A549 (cell line): ENCODE measurements around the gene LAMA2. TPM values are rescaled to one million over a fixed set of nuclear protein-coding genes. Genes with fewer than 3 reads are reported as not detected.

Experiments used
- ATAC-seq, 2 experiments: fragments of 200-7000 bp in 1 of 2; fragments of >200 bp in 1 of 2; cut with Nextera tagmentation in 1 of 2; cut with Tn5 transposase in 1 of 2; 3 replicates each; pipeline versions ENCODE4 v1.8.0 to v1.9.1; 2018 to 2020; ENCODE audit warnings: mild to moderate bottlenecking in 1 of 2, moderate library complexity in 1 of 2
- CTCF ChIA-PET: fragments of 300-600 bp; sonication (Branson Sonifier 250); formaldehyde crosslinking; extraction: SDS; loops from one replicate; lab custom pipeline; 2021; ENCODE audit warnings: antibody characterized with exemption, inconsistent platforms; lab: Yijun Ruan, JAX
- POLR2A ChIA-PET: fragments of 350-600 bp; formaldehyde crosslinking; extraction: SDS; loops from one replicate; lab custom pipeline; 2021; ENCODE audit warnings: antibody characterized with exemption, inconsistent platforms; lab: Yijun Ruan, JAX
- DNase-seq, 2 experiments: peaks; one replicate each; pipeline versions ENCODE4 v3.0.0 to v3.0.0-alpha.2; 2011 to 2016; ENCODE audit warnings: low read depth in 1 of 2, low spot score in 1 of 2
- FAIRE-seq: peaks from 2 replicates; lab custom pipeline; 2011; peaks lifted over from hg19 to GRCh38; lab: Jason Lieb, UNC
- H3K27ac ChIP-seq, 2 experiments: fragments of >200 bp; sonication (Bioruptor Twin); formaldehyde crosslinking; 3 replicates each; pipeline ENCODE4 v1.5.1; 2016 to 2017
- H3K4me1 ChIP-seq: fragments of >200 bp; sonication (Bioruptor Twin); formaldehyde crosslinking; 3 replicates; pipeline ENCODE4 v1.6.1; 2016
- H3K4me2 ChIP-seq: fragments of >200 bp; sonication (Bioruptor Twin); formaldehyde crosslinking; 3 replicates; pipeline ENCODE4 v1.6.1; 2016
- H3K4me3 ChIP-seq: fragments of >200 bp; sonication (Bioruptor Twin); formaldehyde crosslinking; 3 replicates; pipeline ENCODE4 v1.5.1; 2016
- H3K9me3 ChIP-seq: fragments of >200 bp; sonication (Bioruptor Twin); formaldehyde crosslinking; 3 replicates; pipeline ENCODE4 v1.6.1; 2016
- BHLHE40 ChIP-seq: IDR thresholded peaks from 2 replicates; pipeline ENCODE4 v1.6.1; 2012; ENCODE audit warnings: low read depth, low read length, inconsistent platforms
- HDAC2 ChIP-seq: fragments of 200-600 bp; sonication (generic); IDR thresholded peaks from 2 replicates; pipeline ENCODE4 v1.6.1; 2016
- KDM5A ChIP-seq: fragments of 200-600 bp; sonication (generic); IDR thresholded peaks from 2 replicates; pipeline ENCODE4 v1.6.1; 2016; ENCODE audit warnings: antibody characterized with exemption, mild to moderate bottlenecking
- NR3C1 ChIP-seq: fragments of >200 bp; sonication (Bioruptor Twin); formaldehyde crosslinking; IDR thresholded peaks from 3 replicates; pipeline ENCODE4 v1.6.1; 2017
- PHF8 ChIP-seq: fragments of 200-600 bp; sonication (generic); IDR thresholded peaks from 2 replicates; pipeline ENCODE4 v1.6.1; 2016; ENCODE audit warnings: low read depth, mild to moderate bottlenecking, antibody characterized with exemption, moderate library complexity, borderline replicate concordance
- POLR2A ChIP-seq: IDR thresholded peaks from 2 replicates; pipeline ENCODE4 v1.6.1; 2012; ENCODE audit warnings: mild to moderate bottlenecking, low read length
- POLR2AphosphoS2 ChIP-seq: conservative IDR thresholded peaks from 2 replicates; pipeline ENCODE4 v1.6.1; 2012; ENCODE audit warnings: low read length, improper control_type of control experiment, inconsistent platforms
- RAD21 ChIP-seq, 2 experiments: fragments of >200 bp in 1 of 2; sonication (Bioruptor Twin) in 1 of 2; formaldehyde crosslinking in 1 of 2; IDR thresholded peaks in 1 of 2; conservative IDR thresholded peaks in 1 of 2; 2 replicates in 1 of 2; 3 replicates in 1 of 2; pipeline ENCODE4 v1.6.1; 2012 to 2018; ENCODE audit warnings: inconsistent platforms in 1 of 2
- RARB ChIP-seq: fragments of 250-450 bp; sonication (Bioruptor Pico); IDR thresholded peaks from 2 replicates; pipeline ENCODE4 v1.8.0; 2021; ENCODE audit warnings: mild to moderate bottlenecking, moderate library complexity
- RCOR1 ChIP-seq: fragments of 150-350 bp; IDR thresholded peaks from 2 replicates; pipeline ENCODE4 v1.6.1; 2014; ENCODE audit warnings: antibody characterized with exemption, low read length, low read depth
- RFX5 ChIP-seq: fragments of 450-650 bp; IDR thresholded peaks from 2 replicates; pipeline ENCODE4 v1.7.1; 2014; ENCODE audit warnings: antibody characterized with exemption, mild to moderate bottlenecking, moderate library complexity
- SMC3 ChIP-seq: fragments of >200 bp; sonication (Bioruptor Twin); formaldehyde crosslinking; IDR thresholded peaks from 3 replicates; pipeline ENCODE4 v1.6.1; 2018; ENCODE audit warnings: inconsistent platforms
- ZC3H11A ChIP-seq: fragments of 450-650 bp; IDR thresholded peaks from 2 replicates; pipeline ENCODE4 v1.6.1; 2014; ENCODE audit warnings: antibody characterized with exemption, mild to moderate bottlenecking
- ZSCAN20 ChIP-seq: fragments of 250-450 bp; sonication (Bioruptor Pico); IDR thresholded peaks from 2 replicates; pipeline ENCODE4 v1.8.0; 2022; ENCODE audit warnings: mild to moderate bottlenecking, moderate library complexity
- WGBS: methylation state at CpG from one replicate; pipeline ENCODE4 v1.1.6; 2017; ENCODE audit errors: missing lambda C conversion rate; 5-methylcytosine and 5-hydroxymethylcytosine counted together
- polyA plus RNA-seq, 4 experiments: library from polyadenylated mRNA; depleted of rRNA in 3 of 4; stranded (reverse); fragments of >200 nt; fragmentation: RNase III in 1 of 4; extraction: RNeasy Plus Mini Kit Qiagen cat#74134 plus additional on column Dnase treatment in 1 of 4; gene quantifications; 2 replicates in 3 of 4; 3 replicates in 1 of 4; pipeline ENCODE4 v1.2.3, GENCODE V29; 2011 to 2017
- TF ChIP-seq, protein P1 (sequence below): fragments of 250-450 bp; sonication (Bioruptor Pico); IDR thresholded peaks from 2 replicates; pipeline ENCODE4 v1.5.0; 2021; ENCODE audit warnings: mild to moderate bottlenecking, moderate library complexity, borderline replicate concordance
- TF ChIP-seq, protein P2 (sequence below): fragments of 200-600 bp; sonication (generic); IDR thresholded peaks from 2 replicates; pipeline ENCODE4 v1.6.1; 2016; ENCODE audit warnings: antibody characterized with exemption, mild to moderate bottlenecking, moderate library complexity
- TF ChIP-seq, protein P3 (sequence below): fragments of >200 bp; sonication (Bioruptor Twin); formaldehyde crosslinking; IDR thresholded peaks from 2 replicates; pipeline ENCODE4 v1.6.1; 2016
- TF ChIP-seq, protein P4 (sequence below): fragments of 450-650 bp; IDR thresholded peaks from 2 replicates; pipeline ENCODE4 v1.6.1; 2014; ENCODE audit warnings: antibody characterized with exemption
- TF ChIP-seq, protein P5 (sequence below): fragments of 150-350 bp; IDR thresholded peaks from 2 replicates; pipeline ENCODE4 v1.6.1; 2014; ENCODE audit warnings: low read depth, mild to moderate bottlenecking, low read length
- TF ChIP-seq, protein P6 (sequence below): IDR thresholded peaks from 2 replicates; pipeline ENCODE4 v1.6.1; 2012; ENCODE audit warnings: low read depth, borderline replicate concordance

LAMA2 gene
- polyA plus RNA-seq, 2 of the 4 experiments (the other 2 are of a cell fraction) = 0.21 to 1.3 TPM

DNA sequence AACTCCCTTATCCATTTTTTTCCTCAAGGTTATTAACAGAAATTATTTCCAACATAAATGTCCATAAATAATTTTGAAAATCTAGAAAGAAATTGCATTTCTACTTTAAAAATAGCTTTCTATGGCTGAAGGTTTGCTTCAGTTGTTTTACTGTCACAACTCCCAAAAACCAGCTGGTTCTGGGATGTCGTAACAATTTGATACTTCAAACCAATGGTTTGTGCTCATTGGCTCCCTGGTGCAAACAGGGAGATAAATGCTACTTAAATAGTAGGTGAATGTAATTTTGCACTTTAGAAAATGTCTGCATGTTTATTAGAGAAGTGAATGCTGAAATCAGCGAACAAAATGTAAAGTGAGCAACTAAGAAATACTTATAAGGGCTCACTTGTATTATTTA lies 31.1 kb downstream of the LAMA2 start (continued):
- TF ChIP-seq POLR2AphosphoS2 (no peak), PHF8 (no peak), RAD21 (conservative IDR thresholded peaks at IDR 0.05 in 1 of 2, IDR thresholded peaks at IDR 0.05 in 1 of 2) (no peak), SMC3 (no peak), HDAC2 (no peak)
- TF ChIP-seq, protein P1, sequence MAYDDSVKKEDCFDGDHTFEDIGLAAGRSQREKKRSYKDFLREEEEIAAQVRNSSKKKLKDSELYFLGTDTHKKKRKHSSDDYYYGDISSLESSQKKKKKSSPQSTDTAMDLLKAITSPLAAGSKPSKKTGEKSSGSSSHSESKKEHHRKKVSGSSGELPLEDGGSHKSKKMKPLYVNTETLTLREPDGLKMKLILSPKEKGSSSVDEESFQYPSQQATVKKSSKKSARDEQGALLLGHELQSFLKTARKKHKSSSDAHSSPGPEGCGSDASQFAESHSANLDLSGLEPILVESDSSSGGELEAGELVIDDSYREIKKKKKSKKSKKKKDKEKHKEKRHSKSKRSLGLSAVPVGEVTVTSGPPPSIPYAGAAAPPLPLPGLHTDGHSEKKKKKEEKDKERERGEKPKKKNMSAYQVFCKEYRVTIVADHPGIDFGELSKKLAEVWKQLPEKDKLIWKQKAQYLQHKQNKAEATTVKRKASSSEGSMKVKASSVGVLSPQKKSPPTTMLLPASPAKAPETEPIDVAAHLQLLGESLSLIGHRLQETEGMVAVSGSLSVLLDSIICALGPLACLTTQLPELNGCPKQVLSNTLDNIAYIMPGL = no peak

DNA sequence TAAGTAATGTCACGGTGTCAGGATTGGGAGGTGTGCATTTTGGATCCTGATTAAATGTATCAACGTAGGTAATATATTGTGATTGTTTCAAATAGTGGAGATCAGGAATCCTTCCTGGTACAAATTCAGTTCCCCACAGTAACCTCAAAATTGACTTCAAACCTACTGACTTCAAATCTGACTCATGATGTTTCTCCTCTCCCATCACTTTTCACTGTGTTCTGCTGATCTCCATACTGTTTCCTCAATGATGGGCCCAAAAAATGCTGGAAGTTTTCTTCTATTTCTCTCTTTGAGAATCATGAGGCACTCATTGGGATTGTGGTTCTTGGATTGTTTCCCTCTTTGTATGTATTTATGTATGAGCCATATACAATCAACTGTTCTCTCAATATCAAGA lies 35.9 kb downstream of the LAMA2 start:
- Histone ChIP-seq H3K27ac (no peak overlapping the region), H3K4me3 (no peak overlapping the region), H3K4me1 (no peaks in the 10 kb centered on the region), H3K4me2 (no peak overlapping the region), H3K9me3 (no peaks in the 10 kb centered on the region)
- TF ChIP-seq, protein P2, sequence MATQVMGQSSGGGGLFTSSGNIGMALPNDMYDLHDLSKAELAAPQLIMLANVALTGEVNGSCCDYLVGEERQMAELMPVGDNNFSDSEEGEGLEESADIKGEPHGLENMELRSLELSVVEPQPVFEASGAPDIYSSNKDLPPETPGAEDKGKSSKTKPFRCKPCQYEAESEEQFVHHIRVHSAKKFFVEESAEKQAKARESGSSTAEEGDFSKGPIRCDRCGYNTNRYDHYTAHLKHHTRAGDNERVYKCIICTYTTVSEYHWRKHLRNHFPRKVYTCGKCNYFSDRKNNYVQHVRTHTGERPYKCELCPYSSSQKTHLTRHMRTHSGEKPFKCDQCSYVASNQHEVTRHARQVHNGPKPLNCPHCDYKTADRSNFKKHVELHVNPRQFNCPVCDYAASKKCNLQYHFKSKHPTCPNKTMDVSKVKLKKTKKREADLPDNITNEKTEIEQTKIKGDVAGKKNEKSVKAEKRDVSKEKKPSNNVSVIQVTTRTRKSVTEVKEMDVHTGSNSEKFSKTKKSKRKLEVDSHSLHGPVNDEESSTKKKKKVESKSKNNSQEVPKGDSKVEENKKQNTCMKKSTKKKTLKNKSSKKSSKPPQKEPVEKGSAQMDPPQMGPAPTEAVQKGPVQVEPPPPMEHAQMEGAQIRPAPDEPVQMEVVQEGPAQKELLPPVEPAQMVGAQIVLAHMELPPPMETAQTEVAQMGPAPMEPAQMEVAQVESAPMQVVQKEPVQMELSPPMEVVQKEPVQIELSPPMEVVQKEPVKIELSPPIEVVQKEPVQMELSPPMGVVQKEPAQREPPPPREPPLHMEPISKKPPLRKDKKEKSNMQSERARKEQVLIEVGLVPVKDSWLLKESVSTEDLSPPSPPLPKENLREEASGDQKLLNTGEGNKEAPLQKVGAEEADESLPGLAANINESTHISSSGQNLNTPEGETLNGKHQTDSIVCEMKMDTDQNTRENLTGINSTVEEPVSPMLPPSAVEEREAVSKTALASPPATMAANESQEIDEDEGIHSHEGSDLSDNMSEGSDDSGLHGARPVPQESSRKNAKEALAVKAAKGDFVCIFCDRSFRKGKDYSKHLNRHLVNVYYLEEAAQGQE = no peak
- TF ChIP-seq, protein P3, sequence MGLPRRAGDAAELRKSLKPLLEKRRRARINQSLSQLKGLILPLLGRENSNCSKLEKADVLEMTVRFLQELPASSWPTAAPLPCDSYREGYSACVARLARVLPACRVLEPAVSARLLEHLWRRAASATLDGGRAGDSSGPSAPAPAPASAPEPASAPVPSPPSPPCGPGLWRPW = no peak
- TF ChIP-seq ZC3H11A (no peak), NR3C1 (no peak), RFX5 (no peak), BHLHE40 (no peak), RCOR1 (no peak), POLR2A (no peak), POLR2AphosphoS2 (no peak), ZSCAN20 (CRISPR knock-in tag) (no peak), KDM5A (no peak), RARB (CRISPR knock-in tag) (no peak)
- TF ChIP-seq, protein P4, sequence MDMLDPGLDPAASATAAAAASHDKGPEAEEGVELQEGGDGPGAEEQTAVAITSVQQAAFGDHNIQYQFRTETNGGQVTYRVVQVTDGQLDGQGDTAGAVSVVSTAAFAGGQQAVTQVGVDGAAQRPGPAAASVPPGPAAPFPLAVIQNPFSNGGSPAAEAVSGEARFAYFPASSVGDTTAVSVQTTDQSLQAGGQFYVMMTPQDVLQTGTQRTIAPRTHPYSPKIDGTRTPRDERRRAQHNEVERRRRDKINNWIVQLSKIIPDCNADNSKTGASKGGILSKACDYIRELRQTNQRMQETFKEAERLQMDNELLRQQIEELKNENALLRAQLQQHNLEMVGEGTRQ = no peak
- TF ChIP-seq, protein P5, sequence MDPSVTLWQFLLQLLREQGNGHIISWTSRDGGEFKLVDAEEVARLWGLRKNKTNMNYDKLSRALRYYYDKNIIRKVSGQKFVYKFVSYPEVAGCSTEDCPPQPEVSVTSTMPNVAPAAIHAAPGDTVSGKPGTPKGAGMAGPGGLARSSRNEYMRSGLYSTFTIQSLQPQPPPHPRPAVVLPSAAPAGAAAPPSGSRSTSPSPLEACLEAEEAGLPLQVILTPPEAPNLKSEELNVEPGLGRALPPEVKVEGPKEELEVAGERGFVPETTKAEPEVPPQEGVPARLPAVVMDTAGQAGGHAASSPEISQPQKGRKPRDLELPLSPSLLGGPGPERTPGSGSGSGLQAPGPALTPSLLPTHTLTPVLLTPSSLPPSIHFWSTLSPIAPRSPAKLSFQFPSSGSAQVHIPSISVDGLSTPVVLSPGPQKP = no peak
- TF ChIP-seq, protein P6, sequence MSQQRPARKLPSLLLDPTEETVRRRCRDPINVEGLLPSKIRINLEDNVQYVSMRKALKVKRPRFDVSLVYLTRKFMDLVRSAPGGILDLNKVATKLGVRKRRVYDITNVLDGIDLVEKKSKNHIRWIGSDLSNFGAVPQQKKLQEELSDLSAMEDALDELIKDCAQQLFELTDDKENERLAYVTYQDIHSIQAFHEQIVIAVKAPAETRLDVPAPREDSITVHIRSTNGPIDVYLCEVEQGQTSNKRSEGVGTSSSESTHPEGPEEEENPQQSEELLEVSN = no peak
- no peak for FAIRE-seq
- no peak for ATAC-seq
- WGBS = 21% methylated on average over 2 of the region's 2 CpGs
- ChIA-PET CTCF (no interaction called here), POLR2A (no interaction called here)
- DNase-seq = no peak
